NCI-H128 (cell line): Measurements from ENCODE around the gene ADAMTS9.
A peak's percentile ranks its signal among the peaks of the same experiment; 100 is the strongest.

Source experiments
- DNase-seq: peaks from one replicate; lab custom pipeline; 2025; ENCODE audit not compliant: unreplicated experiment; lab: John Stamatoyannopoulos, UW

The ADAMTS9 gene

GRCh38 chr3:64655160-64655559 lies 32.6 kb downstream of the ADAMTS9 start:
- no peak for DNase-seq

GRCh38 chr3:64654013-64654412 lies 33.8 kb downstream of the ADAMTS9 start:
- no peak for DNase-seq

GRCh38 chr3:64653101-64653500 lies 34.7 kb downstream of the ADAMTS9 start:
- DNase-seq, result no peak

GRCh38 chr3:64651741-64652241 lies 36.0 kb downstream of the ADAMTS9 start:
- DNase-seq, result no peak

- no peak for DNase-seq
These were observed 36.5 kb downstream of the ADAMTS9 start for GRCh38 chr3:64651303-64651702.

GRCh38 chr3:64650715-64651114 lies 37.1 kb downstream of the ADAMTS9 start:
- DNase-seq, result no peak

GRCh38 chr3:64650096-64650622 lies 37.6 kb downstream of the ADAMTS9 start:
- DNase-seq, result no peak

- DNase-seq, result no peak
These were observed 38.6 kb downstream of the ADAMTS9 start for GRCh38 chr3:64648927-64649906.

GRCh38 chr3:64647825-64648224 lies 40.0 kb downstream of the ADAMTS9 start:
- DNase-seq, result no peak

GRCh38 chr3:64645243-64645642 lies 42.6 kb downstream of the ADAMTS9 start:
- no peak for DNase-seq

- no peak for DNase-seq
These were observed 43.3 kb downstream of the ADAMTS9 start for GRCh38 chr3:64644483-64644882.

- DNase-seq, result no peak
These were observed 45.3 kb downstream of the ADAMTS9 start for GRCh38 chr3:64642327-64643151.

- peak; percentile 22 for DNase-seq
These were observed 48.8 kb downstream of the ADAMTS9 start for GRCh38 chr3:64638981-64639481.

GRCh38 chr3:64638511-64638910 lies 49.3 kb downstream of the ADAMTS9 start:
- DNase-seq, result no peak

GRCh38 chr3:64634417-64634816 lies 53.4 kb downstream of the ADAMTS9 start:
- no peak for DNase-seq

- no peak for DNase-seq
These were observed 55.8 kb downstream of the ADAMTS9 start for GRCh38 chr3:64631951-64632350.

- DNase-seq, result no peak
These were observed 60.1 kb downstream of the ADAMTS9 start for GRCh38 chr3:64627471-64628321.

GRCh38 chr3:64627042-64627441 lies 60.8 kb downstream of the ADAMTS9 start:
- no peak for DNase-seq

GRCh38 chr3:64625381-64625780 lies 62.4 kb downstream of the ADAMTS9 start:
- DNase-seq, result no peak

- DNase-seq, result no peak
These were observed 64.7 kb downstream of the ADAMTS9 start for GRCh38 chr3:64623125-64623524.
